HEK293 (cell line): ENCODE results near the gene CRMP1.

Experiments
- CTCF ChIA-PET: fragments of 350-600 bp; formaldehyde crosslinking; extraction: SDS; loops from one replicate; lab custom pipeline; 2021; ENCODE audit warnings: antibody characterized with exemption; lab: Yijun Ruan, JAX
- POLR2A ChIA-PET: fragments of 300-600 bp; formaldehyde crosslinking; extraction: SDS; loops from one replicate; lab custom pipeline; 2020; ENCODE audit warnings: antibody characterized with exemption, inconsistent platforms; lab: Yijun Ruan, JAX
- H3K27ac ChIP-seq: fragments of 200-500 bp; sonication (Bioruptor generic); 2 replicates; pipeline ENCODE4 v1.5.1; 2014; ENCODE audit warnings: low read depth, low read length, control low read depth, inconsistent platforms; ENCODE audit errors: extremely low read depth
- H3K36me3 ChIP-seq, 2 experiments: fragments of 200-500 bp in 1 of 2; sonication (Bioruptor generic) in 1 of 2; 1 replicate in 1 of 2; 2 replicates in 1 of 2; pipeline ENCODE4 v1.5.1; 2014 to 2017; ENCODE audit warnings: inconsistent platforms in 2 of 2, low read length in 2 of 2; ENCODE audit not compliant: control insufficient read depth in 2 of 2, insufficient read depth in 1 of 2
- H3K4me1 ChIP-seq: fragments of 200-500 bp; sonication (Bioruptor generic); 2 replicates; pipeline ENCODE4 v1.5.1; 2014; ENCODE audit warnings: mild to moderate bottlenecking, low read length, inconsistent platforms; ENCODE audit not compliant: control insufficient read depth, insufficient read depth
- H3K4me3 ChIP-seq: 2 replicates; pipeline ENCODE4 v1.5.1; 2011; ENCODE audit warnings: low read depth, mild to moderate bottlenecking, control low read depth, low read length, moderate library complexity
- H3K9me3 ChIP-seq: fragments of 200-500 bp; sonication (Bioruptor generic); 2 replicates; pipeline ENCODE4 v1.5.1; 2014; ENCODE audit warnings: low read depth, low read length, inconsistent platforms; ENCODE audit not compliant: control insufficient read depth, insufficient read depth
- GFI1B ChIP-seq: fragments of 450-650 bp; formaldehyde crosslinking; IDR thresholded peaks from 2 replicates; pipeline ENCODE4 v1.5.1; 2016; ENCODE audit warnings: missing biosample characterization, missing genetic modification characterization
- HOXD13 ChIP-seq: sonication (generic); formaldehyde crosslinking; IDR thresholded peaks from 2 replicates; pipeline ENCODE4 v1.8.0; 2022; ENCODE audit warnings: missing genetic modification reagents, borderline replicate concordance
- IKZF3 ChIP-seq: fragments of 450-650 bp; IDR thresholded peaks from 2 replicates; pipeline ENCODE4 v1.5.0; 2018; ENCODE audit warnings: missing biosample characterization, mild to moderate bottlenecking, missing genetic modification characterization, moderate library complexity
- KLF9 ChIP-seq: fragments of 450-650 bp; formaldehyde crosslinking; IDR thresholded peaks from 2 replicates; pipeline ENCODE4 v1.5.1; 2016; ENCODE audit warnings: missing biosample characterization, missing genetic modification characterization, low read depth
- MYNN ChIP-seq: fragments of 450-650 bp; formaldehyde crosslinking; IDR thresholded peaks from 2 replicates; pipeline ENCODE4 v1.5.1; 2016; ENCODE audit warnings: missing biosample characterization, missing genetic modification characterization, borderline replicate concordance
- SETDB1 ChIP-seq: IDR thresholded peaks from one replicate; pipeline ENCODE4 v1.6.1; 2017; ENCODE audit warnings: mild to moderate bottlenecking, low read length, moderate library complexity, mixed read lengths; ENCODE audit not compliant: insufficient read length
- SP3 ChIP-seq: fragments of 450-650 bp; formaldehyde crosslinking; IDR thresholded peaks from 2 replicates; pipeline ENCODE4 v1.5.1; 2016; ENCODE audit warnings: missing biosample characterization, missing genetic modification characterization
- ZBTB26 ChIP-seq: fragments of 450-650 bp; formaldehyde crosslinking; optimal IDR thresholded peaks from 2 replicates; pipeline ENCODE3; 2016; ENCODE audit warnings: missing biosample characterization, mild to moderate bottlenecking, missing genetic modification characterization
- ZFP37 ChIP-seq: fragments of 450-650 bp; formaldehyde crosslinking; IDR thresholded peaks from 2 replicates; pipeline ENCODE4 v1.5.1; 2016; ENCODE audit warnings: missing biosample characterization, missing genetic modification characterization
- ZIC2 ChIP-seq: fragments of 450-650 bp; formaldehyde crosslinking; IDR thresholded peaks from 2 replicates; pipeline ENCODE4 v1.5.1; 2016; ENCODE audit warnings: missing biosample characterization, missing genetic modification characterization
- ZNF140 ChIP-seq: fragments of 450-650 bp; formaldehyde crosslinking; IDR thresholded peaks from 2 replicates; pipeline ENCODE4 v1.5.1; 2016; ENCODE audit warnings: missing biosample characterization, missing genetic modification characterization
- ZNF214 ChIP-seq: fragments of 450-650 bp; formaldehyde crosslinking; IDR thresholded peaks from 2 replicates; pipeline ENCODE4 v1.5.1; 2017; ENCODE audit warnings: missing biosample characterization, mild to moderate bottlenecking, missing genetic modification characterization, borderline replicate concordance
- ZNF248 ChIP-seq: fragments of 450-650 bp; formaldehyde crosslinking; IDR thresholded peaks from 2 replicates; pipeline ENCODE4 v1.5.1; 2017; ENCODE audit warnings: missing biosample characterization, missing genetic modification characterization
- ZNF335 ChIP-seq: fragments of 450-650 bp; formaldehyde crosslinking; conservative IDR thresholded peaks from 2 replicates; pipeline ENCODE4 v1.5.1; 2016; ENCODE audit warnings: missing biosample characterization, missing genetic modification characterization
- ZNF341 ChIP-seq: fragments of 450-650 bp; formaldehyde crosslinking; IDR thresholded peaks from 2 replicates; pipeline ENCODE4; 2016; ENCODE audit warnings: low read depth, missing biosample characterization, missing genetic modification characterization
- ZNF350 ChIP-seq: fragments of 450-650 bp; formaldehyde crosslinking; IDR thresholded peaks from 2 replicates; pipeline ENCODE4 v1.5.0; 2017; ENCODE audit warnings: missing biosample characterization, mild to moderate bottlenecking, missing genetic modification characterization
- ZNF416 ChIP-seq: fragments of 450-650 bp; formaldehyde crosslinking; IDR thresholded peaks from 2 replicates; pipeline ENCODE4 v1.5.1; 2016; ENCODE audit warnings: missing biosample characterization, missing genetic modification characterization
- ZNF423 ChIP-seq: fragments of 450-650 bp; formaldehyde crosslinking; IDR thresholded peaks from 2 replicates; pipeline ENCODE4 v1.5.1; 2016; ENCODE audit warnings: missing biosample characterization, missing genetic modification characterization
- ZNF449 ChIP-seq: fragments of 450-650 bp; formaldehyde crosslinking; IDR thresholded peaks from 2 replicates; pipeline ENCODE4 v1.5.1; 2017; ENCODE audit warnings: missing biosample characterization, mild to moderate bottlenecking, missing genetic modification characterization, moderate library complexity
- ZNF510 ChIP-seq: fragments of 450-650 bp; formaldehyde crosslinking; IDR thresholded peaks from 2 replicates; pipeline ENCODE4 v1.5.1; 2018; ENCODE audit warnings: mild to moderate bottlenecking, missing genetic modification characterization, missing biosample characterization; ENCODE audit not compliant: insufficient replicate concordance
- ZNF530 ChIP-seq: fragments of 450-650 bp; formaldehyde crosslinking; IDR thresholded peaks from 2 replicates; pipeline ENCODE4 v1.5.1; 2016; ENCODE audit warnings: low read depth, missing biosample characterization, missing genetic modification characterization
- ZNF610 ChIP-seq: fragments of 450-650 bp; formaldehyde crosslinking; IDR thresholded peaks from 2 replicates; pipeline ENCODE4 v1.5.1; 2016; ENCODE audit warnings: missing biosample characterization, missing genetic modification characterization, borderline replicate concordance
- ZNF645 ChIP-seq: fragments of 450-650 bp; formaldehyde crosslinking; IDR thresholded peaks from 2 replicates; pipeline ENCODE4; 2016; ENCODE audit warnings: missing biosample characterization, missing genetic modification characterization
- ZNF654 ChIP-seq: fragments of 450-650 bp; formaldehyde crosslinking; IDR thresholded peaks from 2 replicates; pipeline ENCODE4 v1.5.1; 2016; ENCODE audit warnings: low read depth, missing biosample characterization, missing genetic modification characterization
- ZNF670 ChIP-seq: fragments of 450-650 bp; formaldehyde crosslinking; IDR thresholded peaks from 2 replicates; pipeline ENCODE4 v1.5.1; 2016; ENCODE audit warnings: missing biosample characterization, missing genetic modification characterization, low read depth
- ZNF768 ChIP-seq: fragments of 450-650 bp; formaldehyde crosslinking; IDR thresholded peaks from 2 replicates; pipeline ENCODE4 v1.5.1; 2018; ENCODE audit warnings: missing biosample characterization, mild to moderate bottlenecking, missing genetic modification characterization
- ZNF785 ChIP-seq: fragments of 450-650 bp; formaldehyde crosslinking; IDR thresholded peaks from 2 replicates; pipeline ENCODE4 v1.5.1; 2016; ENCODE audit warnings: missing biosample characterization, missing genetic modification characterization

The CRMP1 gene

DNA sequence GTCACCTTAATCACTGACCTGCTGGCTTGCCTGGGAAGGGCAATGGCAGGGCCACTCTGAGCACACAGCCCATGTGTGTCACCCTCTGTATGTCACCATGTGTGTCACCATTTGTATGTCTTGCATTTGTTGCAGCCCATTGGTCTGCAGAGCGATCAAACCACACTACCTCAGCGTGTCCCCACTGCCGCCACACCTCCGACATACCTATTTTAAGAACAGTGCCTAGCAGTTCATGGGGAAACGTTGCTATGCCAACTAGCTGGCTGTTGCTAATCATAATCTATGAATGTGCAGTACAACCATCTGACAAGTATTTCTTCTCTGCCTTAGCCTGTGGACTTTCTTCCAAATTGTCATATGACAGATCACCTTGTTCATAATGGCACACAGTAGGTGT lies 8.0 kb upstream of the CRMP1 start:
- Histone ChIP-seq H3K9me3 (no peaks in the 10 kb centered on the region), H3K36me3 (no peaks in the 10 kb centered on the region), H3K4me3 (no peak overlapping the region), H3K27ac (no peak overlapping the region), H3K4me1 (no peaks in the 10 kb centered on the region)
- TF ChIP-seq ZNF449 (tag by site-specific recombination) (no peak), ZNF645 (tag by site-specific recombination) (no peak), ZNF654 (tag by site-specific recombination) (no peak), ZNF530 (tag by site-specific recombination) (no peak)
- ChIA-PET POLR2A (no interaction called here), CTCF (no interaction called here)

DNA sequence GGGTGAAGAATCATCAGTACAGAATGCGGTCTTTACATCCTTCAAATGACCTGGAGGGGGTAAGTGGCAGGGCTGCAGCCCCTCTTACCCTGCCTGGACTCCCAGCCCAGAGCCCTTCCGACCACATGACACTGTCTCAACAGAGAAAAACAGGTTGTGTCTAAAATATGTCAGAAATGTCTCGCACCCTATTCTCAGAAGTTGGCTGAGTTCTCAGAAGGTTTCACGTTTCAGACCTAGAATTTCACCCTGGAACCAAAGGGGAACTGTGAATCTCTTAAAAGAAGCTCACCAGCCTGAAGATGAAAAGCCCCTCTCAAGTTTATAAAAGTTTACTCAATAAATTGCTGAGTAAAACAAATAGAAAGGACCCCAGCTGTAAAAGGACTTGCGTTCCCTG lies 7.0 kb upstream of the CRMP1 start:
- Histone ChIP-seq H3K9me3 (no peaks in the 10 kb centered on the region), H3K4me1 (no peaks in the 10 kb centered on the region), H3K36me3 (no peaks in the 10 kb centered on the region), H3K4me3 (no peak overlapping the region), H3K27ac (no peak overlapping the region)
- ChIA-PET CTCF (no interaction called here), POLR2A (no interaction called here)
- TF ChIP-seq KLF9 (tag by site-specific recombination) (no peak), GFI1B (no peak), ZNF610 (tag by site-specific recombination) (no peak), IKZF3 (tag by site-specific recombination) (no peak), ZNF423 (tag by site-specific recombination) (no peak), SP3 (no peak), MYNN (tag by site-specific recombination) (no peak), ZBTB26 (tag by site-specific recombination) (no peak), HOXD13 (no peak), SETDB1 (no peak), ZNF530 (tag by site-specific recombination) (no peak), ZFP37 (no peak), ZNF341 (tag by site-specific recombination) (no peak), ZNF510 (no peak), ZNF140 (no peak)

GRCh38 chr4:5899396-5899795 lies 6.5 kb upstream of the CRMP1 start:
- H3K27ac ChIP-seq: no peak overlapping the region
- POLR2A ChIA-PET: no interaction called here
- TF ChIP-seq ZNF768 (tag by site-specific recombination): no peak
- TF ChIP-seq ZNF416 (tag by site-specific recombination): no peak
- no peak for TF ChIP-seq ZNF248 (tag by site-specific recombination)
- no peak for TF ChIP-seq ZNF140
- no peak for TF ChIP-seq ZIC2 (tag by site-specific recombination)
- no peak for TF ChIP-seq ZNF670 (tag by site-specific recombination)
- TF ChIP-seq ZNF335: no peak
- TF ChIP-seq ZNF214 (tag by site-specific recombination): no peak
- no peak for TF ChIP-seq ZNF785 (tag by site-specific recombination)
- TF ChIP-seq ZNF350: no peak
- CTCF ChIA-PET: interaction anchor here (0.6 kb wide), 1 partner anchor 52 kb away, joined by 3 read pairs; no protein-coding TSS in a partner anchor
- H3K4me1 ChIP-seq: no peaks in the 10 kb centered on the region
- no peaks in the 10 kb centered on the region for H3K9me3 ChIP-seq
- H3K4me3 ChIP-seq: no peak overlapping the region
- H3K36me3 ChIP-seq: no peaks in the 10 kb centered on the region
